DMS79 treated with DMSO at 0.1 percent for 48 hours (cell line): ENCODE measurements around the gene RAB33A.
A peak's percentile ranks its signal among the peaks of the same experiment; 100 is the strongest.
"Not testable (repeated sequence)": the region's sequence is repeated elsewhere in the genome, so short reads cannot be mapped to it uniquely, and the experiment has no call there.

Source experiments
- DNase-seq: peaks from one replicate; lab custom pipeline; 2025; lab: John Stamatoyannopoulos, UW

RAB33A gene

DNA sequence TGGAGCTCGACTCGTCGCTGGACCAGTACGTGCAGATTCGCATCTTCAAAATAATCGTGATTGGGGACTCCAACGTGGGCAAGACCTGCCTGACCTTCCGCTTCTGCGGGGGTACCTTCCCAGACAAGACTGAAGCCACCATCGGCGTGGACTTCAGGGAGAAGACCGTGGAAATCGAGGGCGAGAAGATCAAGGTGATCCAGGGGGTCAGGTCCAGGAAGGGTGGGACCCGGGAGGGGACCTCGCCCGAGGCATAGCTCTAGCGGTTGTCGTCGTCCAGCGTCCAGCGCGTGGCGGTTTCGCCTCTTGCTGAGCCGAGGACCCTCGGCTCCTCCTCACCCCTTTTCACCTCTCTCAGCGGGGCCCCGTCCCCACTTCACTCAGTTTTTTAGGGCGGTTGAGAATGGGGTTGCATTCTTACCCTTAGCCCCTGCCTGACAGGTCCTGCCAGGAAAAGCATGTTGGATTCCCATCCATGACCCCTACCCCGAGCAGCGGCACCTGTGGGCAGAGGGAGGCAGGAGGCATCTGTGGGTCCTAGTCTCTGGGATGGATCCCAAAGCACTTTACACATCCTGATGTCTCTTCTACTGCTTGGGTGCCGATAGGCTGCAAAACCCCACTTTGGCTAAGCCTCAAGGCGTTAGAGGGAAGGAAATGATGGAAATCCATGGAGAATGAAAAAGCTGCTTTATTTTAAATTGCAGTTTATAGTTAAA, 524 bp downstream of the RAB33A start:
- peak; percentile 1 for DNase-seq

DNA sequence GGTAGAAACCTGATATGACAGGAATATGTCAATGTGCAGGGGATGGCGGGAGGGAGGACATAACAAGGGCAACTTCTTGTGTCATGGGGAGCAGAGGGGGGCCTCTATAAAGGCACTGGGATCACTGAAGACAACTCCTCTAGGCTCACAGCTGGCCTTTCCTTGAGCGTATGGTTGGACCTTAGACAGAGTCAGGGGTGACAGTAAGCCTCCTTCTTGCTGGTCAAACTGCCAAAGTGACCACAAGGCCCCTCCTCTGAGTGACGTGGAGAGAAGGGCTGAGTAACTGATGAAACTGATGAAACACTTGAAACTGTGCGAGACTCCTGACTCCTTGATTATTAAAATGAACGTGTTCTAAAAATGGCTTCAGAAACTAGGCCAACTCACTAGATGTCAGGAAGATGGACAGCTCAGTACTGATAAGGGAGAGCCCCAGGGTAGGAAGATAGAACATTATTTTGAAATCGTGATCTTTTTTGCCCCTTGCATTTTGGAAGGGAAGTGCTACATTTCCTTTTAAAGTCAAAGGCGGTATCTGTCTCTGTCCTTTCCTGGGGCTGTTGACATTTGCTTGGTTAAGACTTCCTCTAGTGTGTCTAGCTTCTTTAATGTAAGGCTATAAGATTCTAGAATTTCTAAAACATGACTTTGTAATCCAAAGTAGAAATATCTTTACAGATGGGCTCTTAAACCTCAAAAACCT, 1.6 kb downstream of the RAB33A start:
- no peak for DNase-seq

DNA sequence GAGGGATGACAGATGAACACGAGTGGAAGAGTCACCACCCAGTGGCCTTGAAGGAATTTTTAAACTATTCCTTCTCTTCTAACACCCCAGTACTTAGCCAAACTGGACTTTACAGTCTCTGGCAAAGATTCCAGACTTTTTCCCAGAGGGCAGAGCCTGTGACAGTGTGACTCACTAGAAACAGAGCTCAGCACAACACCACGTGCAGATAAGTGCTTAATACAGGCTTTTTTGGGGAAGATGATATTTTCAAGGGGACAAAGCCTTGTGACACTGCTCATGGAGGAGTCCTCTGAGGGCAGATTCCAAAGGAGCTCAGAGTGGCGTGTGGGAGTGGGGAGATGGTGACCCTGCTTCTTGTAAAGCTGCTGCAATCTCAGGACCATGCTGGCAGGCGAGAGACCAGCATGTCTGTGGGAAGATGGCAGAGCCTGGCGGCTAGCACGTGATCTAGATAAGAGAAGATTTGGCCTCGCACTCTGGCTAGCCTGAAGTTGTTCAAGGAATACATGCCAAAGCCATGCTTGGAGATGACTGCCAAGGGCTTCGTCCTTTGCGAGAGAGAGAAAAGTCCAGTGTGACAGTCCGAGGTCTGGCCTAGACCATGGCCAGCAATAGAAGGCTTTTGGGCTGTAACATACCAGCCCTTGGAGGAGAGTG, 2.4 kb downstream of the RAB33A start:
- DNase-seq: no peak

DNA sequence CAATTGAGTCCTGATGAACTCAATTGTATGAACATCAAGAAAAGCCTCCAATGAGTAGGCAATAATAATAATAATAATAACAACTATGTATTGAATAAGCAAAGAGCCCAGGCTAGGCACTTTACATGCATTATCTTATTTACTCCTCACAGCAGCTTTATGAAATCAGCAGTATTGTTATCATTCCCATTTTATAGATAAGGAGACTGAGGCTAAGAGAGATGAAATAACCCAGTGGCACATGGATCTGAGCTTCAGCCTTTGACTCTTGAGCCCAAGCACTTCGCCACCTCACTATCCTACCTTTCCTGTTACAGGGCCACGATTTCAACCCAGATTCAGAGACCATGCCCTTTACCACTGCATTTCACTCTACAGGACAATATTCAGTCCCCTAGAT, 3.2 kb downstream of the RAB33A start:
- no peak for DNase-seq

DNA sequence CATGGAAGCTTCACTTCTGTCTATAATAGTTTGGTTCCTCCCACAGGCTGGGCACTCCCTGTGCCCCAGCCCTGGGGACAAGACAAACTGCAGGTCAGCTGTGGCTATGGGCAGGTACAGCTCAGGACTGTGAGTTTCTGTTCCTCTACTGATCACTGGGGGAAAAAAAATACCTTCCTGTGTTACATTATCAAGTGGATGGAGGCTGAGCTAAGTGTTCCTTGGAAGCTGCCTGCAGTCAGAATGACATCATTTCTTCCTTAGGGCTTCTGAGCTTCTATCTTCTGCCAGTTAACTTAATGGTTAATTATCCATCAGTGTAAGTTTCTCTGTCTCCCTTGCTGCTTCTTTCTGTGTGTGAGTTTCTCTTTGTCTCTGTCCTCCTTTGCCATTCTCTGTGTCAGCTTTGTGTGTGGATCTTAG, 4.6 kb downstream of the RAB33A start:
- DNase-seq: no peak

DNA sequence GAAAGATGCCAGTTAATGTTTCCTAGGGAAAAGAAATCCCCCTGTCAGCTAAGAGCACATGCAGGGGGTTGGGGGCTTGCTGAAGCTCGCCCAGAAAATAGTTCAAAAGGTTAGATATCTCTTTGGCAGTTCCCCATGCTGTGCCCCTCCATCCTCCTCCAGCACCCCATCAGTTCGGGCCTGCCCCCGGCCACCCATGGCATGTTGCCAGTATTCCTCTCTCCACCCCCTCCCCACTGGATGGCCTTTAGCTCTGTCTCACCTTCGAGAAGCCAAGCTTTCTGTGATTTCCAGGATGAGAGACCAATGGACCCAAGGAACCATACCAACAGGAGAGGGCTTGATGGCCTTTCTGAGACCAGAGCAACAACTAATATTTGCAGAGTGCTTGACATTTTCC, 5.2 kb downstream of the RAB33A start:
- no peak for DNase-seq

DNA sequence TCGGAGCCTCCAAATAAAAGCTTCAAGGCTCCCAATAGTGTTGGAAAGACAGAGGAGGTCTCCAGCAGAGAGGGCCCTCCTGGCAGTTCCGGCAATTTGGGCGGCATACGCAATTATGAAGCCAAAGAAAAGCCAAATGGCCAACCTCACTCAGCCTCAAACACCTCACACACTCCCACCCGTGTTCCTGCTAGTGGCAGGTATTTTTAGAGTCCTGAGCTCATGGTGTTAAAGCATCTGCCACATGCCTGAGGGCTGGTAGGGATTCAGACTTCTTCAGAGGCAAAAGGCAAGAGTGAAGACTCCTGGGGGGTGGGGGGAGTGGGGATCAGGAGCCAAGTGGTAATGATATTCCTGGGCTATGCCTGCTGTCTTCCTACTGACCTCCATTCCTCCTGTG, 7.4 kb downstream of the RAB33A start:
- DNase-seq: no peak

DNA sequence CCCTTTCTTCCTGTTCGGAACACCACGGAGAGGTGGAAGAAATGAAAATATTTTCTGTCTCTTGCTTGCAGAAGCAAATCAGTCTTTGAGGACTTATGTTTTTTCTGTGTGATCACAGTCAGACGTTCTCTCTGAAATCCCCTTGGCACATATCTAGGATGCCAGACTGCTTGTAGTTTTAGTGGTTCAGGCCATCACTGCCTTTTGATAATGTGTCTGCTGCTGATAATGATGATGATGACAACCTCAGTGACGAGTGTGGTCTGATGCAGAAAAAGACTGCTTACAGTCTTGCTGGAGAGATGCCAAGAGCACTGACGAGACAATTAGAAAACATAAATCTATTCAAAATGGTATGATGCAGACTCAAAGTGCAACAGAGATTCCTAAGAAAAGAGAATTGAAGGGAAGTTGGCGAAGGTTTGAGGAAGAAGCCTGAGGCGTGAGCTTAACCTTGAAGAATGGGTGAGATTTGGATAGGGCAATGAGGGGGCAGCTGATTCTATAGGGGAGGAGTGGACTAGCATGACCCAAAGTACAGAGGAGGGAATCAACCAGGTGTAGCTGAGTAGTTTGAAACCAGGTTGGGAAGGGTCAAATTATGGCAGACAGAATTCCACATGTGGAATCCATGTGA, 7.9 kb downstream of the RAB33A start:
- no peak for DNase-seq

DNA sequence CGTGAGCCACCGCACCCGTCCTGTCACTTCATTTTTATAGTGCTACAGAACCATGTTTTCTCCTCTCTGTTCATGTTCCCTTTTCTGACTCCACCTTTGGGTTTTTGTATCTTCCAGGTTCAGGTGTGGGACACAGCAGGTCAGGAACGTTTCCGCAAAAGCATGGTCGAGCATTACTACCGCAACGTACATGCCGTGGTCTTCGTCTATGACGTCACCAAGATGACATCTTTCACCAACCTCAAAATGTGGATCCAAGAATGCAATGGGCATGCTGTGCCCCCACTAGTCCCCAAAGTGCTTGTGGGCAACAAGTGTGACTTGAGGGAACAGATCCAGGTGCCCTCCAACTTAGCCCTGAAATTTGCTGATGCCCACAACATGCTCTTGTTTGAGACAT, 12.4 kb downstream of the RAB33A start:
- no peak for DNase-seq

DNA sequence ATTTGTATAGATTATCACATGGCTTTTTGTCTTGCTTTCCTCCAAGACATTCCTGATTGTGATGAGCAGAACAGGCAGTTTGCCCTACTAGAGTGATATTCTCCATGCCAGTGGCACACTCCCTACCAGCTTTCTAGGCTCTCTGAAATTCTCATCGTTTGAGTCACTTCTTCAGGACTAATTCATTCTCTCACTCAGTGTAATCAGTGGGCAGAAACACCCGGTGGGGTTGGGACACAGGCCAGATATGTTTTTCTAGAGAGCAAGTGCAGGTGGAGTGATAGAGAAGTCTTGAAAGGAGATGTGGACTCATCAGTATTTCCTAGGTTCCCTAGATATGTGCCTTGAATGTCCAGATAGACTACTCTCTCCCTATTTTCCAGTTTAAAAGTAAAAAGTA, 13.1 kb downstream of the RAB33A start:
- DNase-seq: no peak

DNA sequence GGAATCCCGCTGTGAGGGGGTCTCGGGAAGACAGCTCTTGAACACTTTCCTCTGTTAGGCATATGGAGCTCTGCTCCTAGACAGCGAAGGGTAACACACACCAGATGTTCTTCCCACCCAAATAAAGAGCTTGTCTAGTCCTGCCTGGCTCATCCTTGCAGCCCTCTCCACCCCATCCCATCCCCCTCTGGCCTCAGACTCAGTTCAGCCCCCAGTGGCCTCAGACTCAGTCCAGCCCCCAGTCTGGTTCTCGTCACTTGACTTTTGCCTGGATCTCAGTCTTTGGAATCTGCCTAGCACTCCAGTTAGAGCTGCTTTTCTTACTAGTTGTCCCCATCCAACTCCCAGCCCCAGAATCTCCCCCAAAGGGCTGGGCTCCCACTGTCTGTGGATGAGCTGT, 14.9 kb downstream of the RAB33A start:
- no peak for DNase-seq

DNA sequence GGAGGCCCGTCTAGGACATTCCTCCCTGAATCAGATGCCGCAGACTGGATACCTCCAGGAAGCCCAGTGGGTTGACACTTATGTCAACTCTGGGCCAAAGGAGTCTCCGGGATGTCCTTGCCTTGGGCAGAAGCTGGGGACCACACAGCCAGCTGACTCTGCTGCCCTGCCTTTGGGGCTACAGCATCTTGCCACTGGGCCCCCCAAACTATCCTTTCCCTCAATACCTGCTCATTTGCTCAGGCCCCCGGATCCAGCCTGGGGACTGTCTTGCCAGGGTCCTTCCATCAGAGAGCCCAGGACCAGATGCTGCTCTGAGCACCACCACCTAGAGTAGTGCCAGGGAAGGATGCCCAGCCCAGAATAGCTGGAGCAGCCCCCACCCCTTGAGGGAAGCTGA, 19.0 kb downstream of the RAB33A start:
- DNase-seq: no peak

DNA sequence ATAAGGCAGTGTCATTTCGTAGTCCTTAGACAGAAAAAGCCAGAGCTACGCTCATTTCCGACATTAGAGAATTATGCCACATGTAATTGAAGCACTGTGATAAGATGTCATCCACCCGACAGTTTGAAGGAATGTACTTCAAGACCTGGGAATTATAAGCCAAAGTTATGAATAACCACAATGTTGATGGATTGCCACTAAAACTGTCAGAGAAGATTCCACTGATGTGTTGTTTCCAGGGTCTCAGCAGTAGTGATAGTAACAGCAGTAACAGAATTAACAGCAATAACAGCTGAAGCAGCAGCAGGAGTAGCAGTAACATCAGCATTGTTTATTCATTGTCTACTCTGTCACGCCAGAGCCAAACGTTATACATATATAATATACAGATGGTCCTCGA, 24.7 kb downstream of the RAB33A start:
- DNase-seq: no peak

DNA sequence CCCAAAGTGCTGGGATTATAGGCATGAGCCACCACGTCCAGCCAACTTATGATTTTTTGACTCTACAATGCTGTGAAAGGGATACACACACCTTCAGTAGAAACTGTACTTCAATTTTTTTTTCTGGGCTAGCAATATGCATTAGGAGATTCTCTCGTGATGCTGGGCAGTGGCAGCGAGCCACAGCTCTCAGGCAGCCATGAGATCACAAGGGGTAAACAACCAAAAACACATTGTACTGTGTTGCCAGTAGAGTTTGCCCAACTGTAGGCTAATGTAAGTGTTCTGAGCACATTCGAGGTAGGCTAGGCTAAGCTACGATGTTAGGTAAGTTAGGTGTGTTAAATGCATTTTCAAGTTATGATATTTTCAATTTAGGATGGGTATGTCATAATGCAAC, 25.7 kb downstream of the RAB33A start:
- no peak for DNase-seq

DNA sequence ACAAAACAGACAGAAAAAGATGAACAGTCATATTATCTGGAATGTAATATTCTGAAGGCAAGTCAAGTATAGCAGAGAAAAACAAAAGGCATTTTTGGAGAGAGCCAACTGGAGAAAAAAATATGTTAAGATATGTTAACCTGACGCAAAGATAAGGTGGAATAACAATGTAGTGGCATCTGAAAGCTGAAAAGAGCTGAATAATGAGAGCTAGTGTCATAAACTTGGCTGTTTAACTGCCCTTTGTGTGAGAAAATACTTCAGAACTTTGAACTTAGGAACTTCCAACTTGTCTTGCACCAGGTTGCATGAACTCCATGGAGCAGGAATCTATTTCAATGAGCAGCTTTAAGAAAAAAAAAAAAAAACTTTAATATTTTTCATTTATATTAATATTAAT, 32.9 kb downstream of the RAB33A start:
- no peak for DNase-seq

DNA sequence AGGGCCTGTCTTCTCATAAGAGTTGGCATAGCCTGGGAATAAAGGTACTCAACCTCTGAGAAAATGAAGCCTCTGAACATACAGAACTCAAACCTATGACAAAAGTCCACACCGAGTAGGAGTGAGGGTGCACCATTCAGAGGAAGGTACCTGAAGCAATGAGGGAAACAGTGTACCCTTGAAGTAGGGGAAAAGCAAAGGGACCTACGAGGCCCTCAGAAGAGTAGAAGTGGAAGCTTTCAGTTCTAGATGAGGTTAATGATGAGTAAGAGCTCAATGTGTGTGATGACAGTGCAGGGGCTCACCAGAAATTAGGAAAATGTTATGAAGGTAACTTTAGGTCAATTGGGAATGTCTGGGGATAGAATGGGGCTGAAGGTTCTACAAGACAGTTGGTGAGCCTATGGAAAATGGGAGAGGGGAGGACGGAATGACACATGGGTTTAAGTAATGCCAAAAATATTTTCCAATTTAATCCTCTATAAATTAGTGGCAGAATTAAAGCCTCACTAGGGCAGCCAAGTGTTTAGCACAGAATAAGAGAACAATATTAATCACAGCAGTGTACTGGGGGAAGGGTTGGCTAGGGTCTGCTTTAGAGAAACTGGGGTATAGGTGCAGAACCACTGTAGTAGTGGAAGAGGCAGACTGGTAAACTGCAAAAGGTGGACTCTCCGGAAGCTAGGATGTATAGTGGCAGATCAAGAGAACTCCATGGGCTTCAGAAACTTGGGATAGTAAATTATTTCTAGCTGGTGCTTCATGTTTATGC, 39.8 kb downstream of the RAB33A start:
- no peak for DNase-seq

DNA sequence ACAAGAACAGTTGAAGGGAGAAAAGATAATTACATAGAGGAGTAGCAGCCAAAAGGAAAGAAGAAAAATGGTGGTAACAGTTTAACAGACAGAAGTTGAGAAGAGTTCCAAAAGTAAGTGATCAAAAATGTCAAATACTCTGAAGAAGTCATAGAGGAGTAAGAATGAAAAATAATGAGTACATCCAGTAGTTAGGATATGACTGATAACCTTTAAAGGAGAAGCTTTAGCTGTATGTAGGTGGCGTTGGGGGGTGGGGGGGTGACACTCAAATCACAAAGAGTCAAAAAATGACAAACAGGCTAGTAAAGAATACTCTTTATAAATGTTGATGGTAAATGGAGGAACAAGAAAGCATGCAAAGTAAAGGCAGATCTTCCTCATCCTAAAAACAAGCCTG, 40.6 kb downstream of the RAB33A start:
- no peak for DNase-seq

DNA sequence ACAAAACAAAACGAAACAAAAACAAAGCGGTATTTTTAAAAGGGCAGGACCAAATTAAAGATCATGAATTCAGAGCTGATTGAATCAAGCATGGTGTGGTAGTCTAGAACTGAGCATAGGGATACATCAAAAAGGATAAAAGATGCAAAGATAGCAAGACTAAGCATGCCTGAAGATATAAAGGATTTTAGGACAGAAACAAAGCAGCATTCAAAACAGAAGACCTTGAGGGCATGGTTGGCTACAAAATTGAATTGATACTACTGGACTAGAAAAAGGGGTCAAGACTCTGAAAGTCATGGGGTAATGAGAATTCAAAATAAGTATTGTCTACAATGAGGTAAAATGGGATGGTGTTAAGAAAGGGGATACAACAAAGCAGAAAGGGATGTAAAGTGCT, 41.6 kb downstream of the RAB33A start:
- no peak for DNase-seq

DNA sequence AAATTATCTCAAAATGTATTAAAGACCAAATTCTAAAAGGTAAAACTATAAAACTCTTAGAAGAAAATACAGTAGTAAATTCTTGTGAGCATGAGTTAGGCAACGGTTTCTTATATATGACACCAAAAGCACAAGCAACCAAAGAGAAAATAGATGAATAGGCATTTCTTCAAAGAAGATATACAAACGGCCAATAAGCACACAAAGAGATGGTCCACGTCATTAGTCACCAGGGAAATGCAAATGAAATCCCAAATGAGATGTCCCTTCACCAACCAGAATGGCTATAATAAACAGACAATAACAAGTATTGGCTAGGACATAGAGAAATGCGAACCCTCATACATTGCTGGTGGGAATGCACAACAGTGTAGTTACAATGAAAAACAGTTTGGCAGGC, 44.6 kb downstream of the RAB33A start:
- no peak for DNase-seq

DNA sequence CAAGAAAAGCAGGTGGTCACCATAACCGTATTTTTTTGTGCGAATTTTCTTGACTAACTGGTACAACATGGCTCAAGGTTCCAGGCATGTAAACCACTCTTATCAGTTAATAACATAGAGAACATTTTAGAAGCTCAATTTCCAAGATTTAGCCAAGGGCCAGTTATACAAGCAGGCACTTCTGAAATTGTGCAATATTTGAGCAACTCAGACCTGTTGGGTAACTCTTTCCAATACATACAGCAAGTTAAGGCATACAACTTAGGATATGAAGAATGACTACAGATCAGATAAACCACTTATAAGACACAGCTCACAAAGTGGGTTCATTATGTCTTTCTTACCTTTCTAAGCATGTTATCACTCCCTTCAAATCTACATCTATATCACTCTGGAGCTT, 53.0 kb downstream of the RAB33A start:
- DNase-seq: no peak

DNA sequence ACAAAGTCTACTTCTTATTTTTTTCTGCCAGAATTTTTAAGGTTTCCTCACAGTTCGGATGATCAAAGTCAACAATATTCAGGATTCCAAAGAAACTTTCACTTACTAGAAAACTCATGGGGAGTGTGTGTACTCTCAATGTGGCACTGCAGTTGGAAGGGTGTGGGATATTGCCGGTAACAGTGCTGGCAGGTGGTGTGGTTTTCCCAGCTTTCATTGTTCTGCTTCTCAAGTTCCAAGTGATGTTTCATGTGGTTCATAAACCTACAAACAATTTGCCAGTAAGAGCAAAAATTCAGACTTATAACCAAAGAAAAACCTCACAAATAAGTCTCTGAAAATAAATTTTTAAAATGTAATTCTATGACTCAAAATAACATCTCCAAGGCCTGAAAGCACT, 57.1 kb downstream of the RAB33A start:
- no peak for DNase-seq

DNA sequence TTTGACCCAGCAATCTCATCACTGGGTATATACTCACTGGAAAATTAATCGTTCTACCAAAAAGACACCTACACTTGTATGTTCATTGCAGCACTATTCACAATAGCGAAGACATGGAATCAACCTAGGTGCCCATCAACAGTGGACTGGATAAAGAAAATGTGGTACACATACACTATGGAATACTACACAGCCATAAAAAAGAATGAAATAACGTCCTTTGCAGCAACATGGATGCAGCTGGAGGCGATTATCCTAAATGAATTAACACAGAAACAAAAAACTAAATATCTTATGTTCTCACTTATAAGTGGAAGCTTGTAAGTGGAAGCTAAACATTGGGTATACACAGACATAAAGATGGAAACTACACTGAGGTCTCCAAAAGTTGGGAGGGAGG, 59.4 kb downstream of the RAB33A start:
- not testable (repeated sequence) for DNase-seq
